NOMO-1 treated with DMSO at 0.1 percent for 48 hours (cell line): ENCODE measurements around the gene ATP4A.

Source experiments
- DNase-seq: peaks from one replicate; lab custom pipeline; 2025; ENCODE audit not compliant: unreplicated experiment; lab: John Stamatoyannopoulos, UW

Gene ATP4A

GRCh38 chr19:35502751-35503150, 60.7 kb downstream of the ATP4A start:
- DNase-seq = no peak

- DNase-seq = no peak
These were observed 61.8 kb downstream of the ATP4A start for GRCh38 chr19:35501684-35502083.

GRCh38 chr19:35500611-35501010, 62.8 kb downstream of the ATP4A start:
- DNase-seq = no peak
